GM18909 (cell line): ENCODE results near the gene RBM4B.

Experiments
- ATAC-seq: cut with Tn5 transposase; IDR thresholded peaks from one replicate; pipeline ENCODE4 v1.9.1; 2021; ENCODE audit warnings: mild to moderate bottlenecking; ENCODE audit not compliant: unreplicated experiment, poor library complexity

RBM4B gene

DNA sequence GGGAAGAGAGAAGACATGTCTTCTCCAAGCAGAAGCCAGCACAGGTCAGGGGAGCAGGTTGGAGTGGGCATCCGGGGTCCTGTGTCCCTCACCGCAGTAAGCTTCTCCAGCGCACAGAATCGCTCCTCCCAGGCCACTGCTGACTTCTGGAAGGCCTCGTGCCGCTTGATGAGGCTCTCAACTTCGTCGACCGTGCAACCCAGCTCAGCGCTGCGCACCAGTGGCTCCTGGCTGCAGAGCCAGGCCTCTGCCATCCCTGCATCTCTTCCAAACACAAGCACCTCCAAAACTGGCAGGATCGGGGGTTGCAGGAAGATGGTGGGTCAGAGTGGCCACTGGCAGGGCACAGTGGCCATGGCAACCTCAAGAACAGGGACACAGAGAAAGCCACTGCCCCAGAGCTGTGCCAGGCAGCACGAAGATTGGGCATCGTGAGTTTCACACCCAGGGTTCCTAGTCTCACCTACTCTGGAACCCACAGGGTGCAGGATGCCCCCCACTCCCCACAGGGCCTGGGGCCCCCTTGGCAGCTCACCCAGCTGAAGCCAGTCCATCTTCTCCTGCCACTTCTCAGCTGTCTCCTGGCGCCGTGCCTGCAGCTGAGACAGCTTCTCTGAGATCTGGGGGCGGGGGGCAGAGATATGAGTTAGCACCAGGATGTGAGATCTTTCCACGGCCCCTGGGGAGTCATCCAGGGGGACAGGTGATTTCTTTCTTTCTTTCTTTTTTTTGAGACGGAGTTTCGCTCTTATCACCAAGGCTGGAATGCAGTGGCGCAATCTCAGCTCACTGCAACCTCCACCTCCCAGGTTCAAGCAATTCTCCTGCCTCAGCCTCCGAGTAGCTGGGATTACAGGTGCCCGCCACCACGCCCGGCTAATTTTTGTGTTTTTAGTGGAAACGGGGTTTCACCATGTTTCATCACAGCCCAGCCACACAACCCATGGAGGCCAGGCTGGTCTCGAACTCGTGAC, 11.2 kb upstream of the RBM4B start:
- no peak for ATAC-seq

DNA sequence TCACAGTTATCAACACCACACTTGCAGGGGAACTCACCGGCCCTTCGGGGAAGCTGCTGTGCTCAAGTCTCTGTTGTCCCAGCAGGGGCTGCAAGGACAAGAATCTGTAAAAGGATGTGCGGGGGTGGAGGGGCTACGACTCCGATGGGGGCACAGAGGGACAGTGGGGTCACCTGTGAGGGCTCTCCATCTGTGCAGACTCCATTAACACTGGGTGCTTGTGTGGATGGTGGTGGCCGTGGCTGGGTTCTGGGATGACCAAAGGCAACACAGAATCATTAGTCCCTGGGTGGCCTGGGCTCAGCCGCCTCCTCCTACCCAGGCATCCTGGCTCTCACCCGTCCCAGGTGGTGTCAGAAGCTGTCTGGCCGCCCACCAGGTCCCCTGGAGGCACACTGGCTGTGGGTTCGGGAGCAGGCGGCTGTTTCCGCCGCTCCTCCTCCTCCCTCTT, 10.2 kb upstream of the RBM4B start:
- no peak for ATAC-seq

DNA sequence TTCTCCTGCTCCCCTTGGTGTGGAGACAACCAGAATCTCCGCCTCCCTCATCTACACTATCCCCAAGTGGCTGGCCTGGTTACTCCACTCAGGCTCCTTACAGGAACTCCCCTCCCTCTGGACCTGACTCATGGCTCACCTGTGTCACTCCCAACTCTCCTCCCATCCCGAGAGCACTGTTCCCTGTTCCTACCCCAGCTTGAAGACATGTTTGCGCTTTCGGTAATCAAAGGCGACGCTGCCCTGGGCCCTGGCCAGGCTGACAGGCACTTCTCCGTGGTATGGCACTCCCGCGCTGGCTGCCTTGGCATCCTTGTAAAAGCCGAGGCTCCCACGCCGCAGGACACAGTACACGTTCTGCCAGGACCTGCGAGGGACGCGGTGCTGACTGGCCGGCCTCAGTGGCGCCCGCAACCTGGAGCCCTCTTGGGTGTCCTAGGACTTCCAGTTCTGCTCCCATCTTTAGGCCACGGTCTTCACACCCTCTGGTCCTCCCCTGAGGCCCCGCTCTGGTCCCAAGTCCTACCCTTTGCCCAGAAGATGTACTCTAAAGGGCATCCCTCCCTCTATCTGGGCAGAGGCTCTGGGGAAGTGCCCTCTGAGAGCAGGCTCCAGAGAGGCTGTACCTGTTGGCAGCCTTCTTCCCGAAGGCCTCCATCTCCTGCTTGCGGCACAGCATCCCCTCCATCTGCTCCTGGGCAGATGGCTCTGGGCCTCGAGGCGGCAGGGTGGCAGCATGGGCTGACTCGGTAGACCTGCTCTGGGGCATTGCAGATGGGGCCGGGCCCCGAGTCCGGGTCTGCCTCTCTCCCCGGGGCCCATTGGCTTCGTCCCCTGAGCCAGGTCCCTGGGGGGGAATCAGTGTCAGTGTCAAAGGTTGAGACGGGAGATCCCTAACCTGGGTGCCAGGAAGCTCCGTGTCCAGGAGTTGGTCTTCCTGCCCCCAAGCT, 9.4 kb upstream of the RBM4B start:
- ATAC-seq, result no peak

DNA sequence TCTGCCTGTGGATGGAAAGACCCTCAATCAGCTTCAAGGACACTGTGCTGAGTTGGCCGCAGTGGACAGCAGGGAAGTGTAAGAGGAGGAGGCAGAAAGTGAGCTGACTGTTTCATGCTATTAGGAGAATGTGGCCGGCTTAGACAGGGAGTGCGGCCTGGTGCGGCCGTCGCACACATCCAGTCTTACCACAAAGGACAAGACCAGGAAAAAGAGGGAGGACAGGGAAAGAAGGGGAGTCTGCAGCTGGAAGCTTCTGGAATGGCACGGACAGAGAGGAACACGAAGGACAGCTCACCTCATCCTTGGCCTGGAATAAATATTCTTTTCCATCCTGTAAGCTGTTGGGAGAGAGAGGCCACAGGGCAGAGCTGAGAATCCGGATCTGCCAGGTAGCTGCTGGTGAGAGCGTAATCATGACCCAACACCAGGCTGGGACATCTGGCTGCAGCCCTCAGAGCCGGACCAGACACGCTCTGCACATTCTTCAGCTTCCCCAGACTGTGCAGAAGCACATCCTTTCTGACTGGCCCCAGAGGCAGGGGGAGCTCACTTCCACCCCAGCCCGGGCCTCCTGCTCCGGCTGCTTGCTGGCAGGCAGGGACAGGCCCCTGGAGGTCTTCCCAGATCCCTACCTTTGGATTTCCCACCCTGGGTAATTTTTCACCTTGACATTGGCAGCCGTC, 8.6 kb upstream of the RBM4B start:
- no peak for ATAC-seq

DNA sequence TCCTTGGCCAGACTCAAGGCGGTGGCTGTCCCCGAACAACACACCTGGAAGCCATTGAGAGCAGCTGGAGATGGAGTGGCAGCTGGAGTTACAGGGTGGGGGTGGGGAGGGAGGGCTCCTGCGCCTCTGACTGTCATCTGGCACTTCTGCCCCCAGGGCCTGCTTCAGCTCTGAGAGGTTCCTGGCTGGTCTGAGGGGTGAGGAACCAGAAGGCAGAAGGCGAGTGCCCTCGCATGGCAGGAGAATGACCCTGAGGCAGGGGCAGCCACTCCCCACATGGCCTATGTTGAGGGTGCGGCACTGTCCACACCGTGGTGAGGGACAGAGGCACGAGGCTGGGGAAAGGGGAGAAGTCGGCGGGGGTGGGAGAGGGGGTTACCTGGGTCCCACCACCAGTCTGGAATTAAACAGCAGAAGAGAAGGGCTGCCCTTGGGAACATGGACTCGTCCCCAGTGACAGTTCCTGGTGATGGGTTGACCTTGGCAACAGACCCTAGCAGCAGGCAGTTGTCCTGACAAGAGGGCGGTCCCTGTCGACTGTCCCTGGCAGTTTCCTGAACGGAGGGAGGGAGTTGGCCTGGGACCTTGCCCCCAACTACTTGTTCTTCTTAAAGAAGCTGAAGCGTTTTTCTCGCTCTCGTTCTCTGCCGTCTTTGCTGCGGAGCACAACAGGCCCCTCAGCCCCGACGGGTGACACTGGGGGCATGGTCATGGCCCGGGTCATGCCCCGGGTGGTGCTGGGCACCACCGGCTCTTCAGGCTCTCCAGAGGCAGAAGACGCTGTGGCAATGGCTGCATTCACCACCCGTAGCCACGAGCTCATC, 7.8 kb upstream of the RBM4B start:
- no peak for ATAC-seq

DNA sequence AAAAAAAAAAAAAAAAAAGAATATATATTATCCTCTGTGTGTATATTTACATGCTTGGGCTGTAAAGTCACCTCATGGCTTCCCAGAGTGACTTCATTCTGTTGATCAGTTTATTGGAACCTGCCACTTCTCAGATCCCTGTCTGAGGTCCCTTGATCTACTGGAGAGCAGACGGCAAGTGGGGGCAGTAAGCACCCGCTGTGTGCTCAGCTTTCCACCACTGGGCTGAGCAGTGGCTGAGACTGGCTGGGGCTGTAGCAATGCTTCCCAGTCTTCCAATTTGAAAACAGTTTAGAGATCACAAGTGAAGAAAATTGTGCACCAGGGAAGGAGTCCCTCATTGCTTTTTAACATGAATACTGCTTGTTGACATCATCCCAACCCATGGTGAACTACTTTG, 6.9 kb upstream of the RBM4B start:
- ATAC-seq, result no peak

DNA sequence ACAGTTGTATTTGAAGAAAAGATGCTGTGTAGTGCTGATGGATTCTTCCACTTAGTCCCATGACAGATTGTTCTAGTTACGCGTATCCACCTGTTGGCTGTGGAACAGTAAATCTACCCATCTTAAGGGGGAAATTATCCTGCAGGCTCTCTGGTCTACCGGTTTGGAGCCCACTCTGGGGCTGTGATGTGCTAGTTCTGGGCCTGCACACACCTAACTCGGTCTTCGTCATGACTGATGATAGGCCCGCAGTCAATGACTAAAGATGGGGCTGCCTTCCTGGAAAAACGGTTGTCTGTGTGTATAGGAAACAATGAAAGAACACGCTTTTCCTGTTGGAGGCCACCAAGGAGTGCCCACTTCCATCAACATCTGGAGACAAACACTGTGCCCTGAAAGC, 6.2 kb upstream of the RBM4B start:
- no peak for ATAC-seq

DNA sequence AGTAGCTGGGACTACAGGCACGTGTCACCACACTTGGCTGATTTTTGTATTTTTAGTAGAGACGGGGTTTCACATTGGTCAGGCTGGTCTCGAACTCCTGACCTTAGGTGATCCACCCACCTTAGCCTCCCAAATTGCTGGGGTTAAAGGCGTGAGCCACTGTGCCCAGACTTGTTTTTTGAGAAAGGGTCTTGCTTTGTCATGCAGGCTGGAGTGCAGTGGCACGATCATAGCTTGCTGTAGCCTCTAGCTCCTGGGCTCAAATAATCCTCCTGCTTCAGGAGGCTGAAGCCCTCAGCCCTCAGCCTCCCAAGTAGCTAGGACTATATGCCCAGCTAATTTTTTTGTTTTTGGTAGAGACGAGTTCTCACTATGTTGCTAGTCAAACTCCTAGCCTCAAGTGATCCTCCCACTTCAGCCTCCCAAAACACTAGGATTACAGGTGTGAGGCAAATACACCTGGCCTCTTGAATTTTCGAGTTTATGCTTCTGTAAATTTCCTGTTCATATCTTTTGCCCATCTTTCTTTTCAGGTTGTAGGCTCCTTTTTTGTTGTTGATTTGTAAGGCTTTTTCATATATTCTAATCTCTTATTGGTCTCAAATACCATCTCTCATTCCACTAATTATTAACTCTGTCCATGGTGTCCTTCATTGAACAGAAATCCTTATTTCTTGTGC, 3.4 kb upstream of the RBM4B start:
- ATAC-seq, result no peak

DNA sequence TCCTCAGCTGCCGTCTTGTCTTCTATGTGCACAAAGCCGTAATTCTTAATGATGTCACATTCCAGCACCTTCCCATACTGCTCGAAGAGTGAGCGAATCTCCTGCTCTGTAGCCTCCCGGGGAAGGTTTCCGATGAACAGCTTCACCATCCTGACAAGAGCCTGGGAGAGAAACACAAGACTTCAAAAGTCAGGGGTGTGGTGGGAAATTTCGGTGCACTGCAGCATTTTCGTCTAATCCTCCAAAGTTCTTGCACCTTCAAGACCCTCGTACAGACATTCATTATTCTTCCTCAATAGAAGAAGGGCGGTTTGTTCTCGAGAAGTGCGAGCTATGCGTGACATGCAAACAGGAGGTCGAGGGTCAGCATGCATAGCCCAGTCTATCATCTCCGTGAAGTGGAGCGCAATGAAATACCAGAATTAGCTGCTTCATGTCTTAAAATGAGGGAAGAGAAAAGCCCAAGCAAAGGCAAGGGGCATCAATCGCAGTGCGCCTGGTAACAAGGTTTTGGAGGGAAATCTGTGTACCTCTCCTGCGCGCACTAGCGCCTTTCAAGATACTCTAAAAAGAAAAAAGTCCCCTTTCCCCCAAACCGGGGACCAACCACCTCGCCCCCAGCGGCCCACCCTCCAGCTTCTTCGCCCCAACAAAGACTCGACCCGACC, 622 bp downstream of the RBM4B start:
- no peak for ATAC-seq

DNA sequence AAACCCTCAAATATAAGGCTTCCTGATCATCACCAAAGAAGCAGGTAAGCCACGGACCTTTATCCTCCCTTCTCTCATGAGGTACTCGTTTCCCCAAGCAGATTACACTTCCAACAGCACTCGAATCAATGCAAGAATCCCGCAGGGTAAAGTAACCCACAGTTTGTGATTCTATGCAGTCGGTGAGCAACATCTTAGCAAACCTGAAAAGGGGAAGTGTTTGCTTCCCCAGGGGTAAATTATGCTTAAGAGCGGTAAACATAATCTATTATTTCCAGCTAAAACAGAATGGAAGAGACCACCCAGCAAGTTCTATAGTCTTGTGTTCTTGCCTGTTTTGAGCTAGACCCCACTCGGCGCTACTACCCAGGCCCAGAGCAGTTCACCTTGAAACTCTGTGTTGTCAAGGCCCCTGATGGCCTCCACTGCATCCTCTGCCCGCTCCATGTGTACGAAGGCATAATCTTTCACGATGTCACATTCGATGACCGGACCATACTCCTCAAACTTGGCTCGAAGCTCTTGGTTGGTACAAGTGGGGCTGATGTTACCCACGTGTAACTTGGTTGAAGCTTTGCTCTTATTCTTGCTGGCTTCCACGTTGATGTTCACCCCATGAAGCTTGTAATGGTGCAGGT, 1.3 kb downstream of the RBM4B start:
- no peak for ATAC-seq

DNA sequence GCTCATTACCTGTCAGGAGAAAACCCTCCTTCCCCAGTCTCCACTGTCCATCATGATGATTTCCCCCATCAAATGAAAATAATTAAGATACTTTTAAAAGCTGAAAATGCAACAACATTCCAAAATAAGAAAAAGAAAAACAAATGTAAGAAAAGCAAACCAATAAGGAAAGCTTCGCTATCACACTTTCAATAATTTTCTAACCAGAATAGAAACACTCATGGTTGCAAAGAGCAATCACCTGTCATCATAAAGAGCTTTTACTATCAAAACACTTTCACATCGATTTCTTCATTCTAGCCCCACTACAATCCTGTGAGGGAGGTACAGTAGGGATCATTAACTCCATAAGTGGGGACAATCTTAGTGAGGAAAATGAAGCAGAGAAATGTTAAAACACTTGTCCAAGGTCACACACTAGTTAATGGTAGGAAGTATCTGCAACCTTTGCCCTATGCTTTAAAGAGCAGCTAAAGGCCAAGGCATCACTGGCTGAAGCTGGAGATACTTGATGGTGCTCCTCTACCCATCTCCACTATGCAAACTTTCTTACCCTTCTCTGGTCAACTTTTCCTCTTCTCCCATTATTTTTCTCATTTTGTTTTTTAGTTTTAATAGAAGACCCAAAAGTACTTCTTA, 2.6 kb downstream of the RBM4B start:
- no peak for ATAC-seq

DNA sequence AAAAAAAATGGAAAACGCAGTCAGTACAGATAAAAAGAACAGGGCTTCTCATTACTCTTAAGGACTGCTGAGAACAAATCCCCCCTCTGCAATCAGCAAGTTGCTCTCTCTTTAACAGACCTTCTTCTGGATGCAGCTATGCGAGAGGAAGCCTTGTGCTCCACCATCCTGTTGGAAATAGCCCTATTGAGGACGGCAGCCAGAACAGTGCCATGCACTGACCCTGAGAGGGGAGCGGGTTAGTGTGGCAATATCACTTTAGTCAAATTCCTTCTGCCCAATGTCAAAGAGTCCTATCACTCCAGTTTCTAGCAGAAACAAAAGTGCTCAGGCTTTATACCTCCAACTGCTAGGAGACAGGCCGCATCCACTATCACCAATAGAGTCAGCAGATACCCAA, 6.9 kb downstream of the RBM4B start:
- ATAC-seq, result no peak

DNA sequence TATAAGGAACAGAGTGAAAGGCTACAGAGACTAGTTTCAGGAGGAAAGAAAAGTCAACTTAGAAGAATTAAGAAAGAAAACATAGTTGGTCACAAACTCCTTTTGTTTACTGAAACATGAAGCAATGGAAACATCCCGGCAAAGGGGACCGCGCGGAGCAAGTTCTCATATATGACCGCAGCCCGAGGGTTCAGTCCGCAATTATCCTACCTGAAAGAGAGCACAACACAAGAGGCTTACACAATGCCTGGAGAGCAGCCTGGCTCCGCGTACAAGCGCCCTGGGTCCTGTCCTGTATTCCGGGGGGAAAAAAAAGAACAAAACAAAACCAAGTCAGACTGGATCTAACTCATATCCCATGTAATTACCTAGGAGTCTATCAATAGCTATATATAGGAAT, 12.3 kb downstream of the RBM4B start:
- ATAC-seq, result no peak

DNA sequence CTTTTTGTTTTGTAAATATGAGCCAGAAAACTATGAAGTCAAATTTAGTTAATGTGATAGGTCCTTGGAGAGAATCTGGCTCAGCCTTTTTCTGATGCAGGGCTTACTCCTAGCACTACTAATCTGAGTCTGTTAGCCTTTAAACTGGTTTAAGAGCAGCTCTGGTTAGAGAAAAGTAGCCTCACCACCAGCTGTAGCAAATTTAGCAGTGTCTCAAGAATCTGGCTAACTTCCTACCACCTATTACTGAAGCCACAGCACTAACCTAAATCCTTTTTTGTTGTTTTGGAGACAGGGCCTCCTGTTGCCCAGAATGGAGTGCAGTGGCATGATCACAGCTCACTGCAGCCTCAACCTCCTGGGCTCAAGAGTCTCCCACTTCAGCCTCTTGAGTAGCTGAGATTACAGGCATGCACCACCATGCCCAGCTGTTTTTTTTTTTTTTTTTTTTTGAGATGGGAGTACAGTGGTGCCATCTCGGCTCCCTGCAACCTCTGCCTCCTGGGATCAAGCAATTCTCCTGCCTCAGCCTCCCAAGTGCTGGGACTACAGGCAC, 13.9 kb downstream of the RBM4B start:
- ATAC-seq, result no peak

DNA sequence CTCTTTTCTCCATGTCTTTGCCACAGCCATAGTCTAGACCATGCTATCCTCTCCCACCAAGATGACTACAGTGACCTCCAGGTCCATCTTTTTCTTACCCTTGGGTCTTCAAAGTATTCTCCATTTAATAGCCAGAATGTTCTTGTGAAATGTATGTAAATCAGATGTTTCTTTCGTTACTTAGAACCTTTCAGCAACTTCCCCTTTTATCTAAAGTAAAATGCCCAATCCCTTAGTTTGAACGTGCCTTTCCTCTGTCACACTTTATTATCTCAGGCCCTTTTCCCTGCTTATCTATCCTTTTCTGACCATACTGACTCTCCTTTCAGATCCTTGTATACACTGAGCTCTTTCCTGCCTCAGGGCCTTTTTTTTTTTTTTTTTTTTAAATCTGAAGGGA, 17.9 kb downstream of the RBM4B start:
- ATAC-seq, result no peak

DNA sequence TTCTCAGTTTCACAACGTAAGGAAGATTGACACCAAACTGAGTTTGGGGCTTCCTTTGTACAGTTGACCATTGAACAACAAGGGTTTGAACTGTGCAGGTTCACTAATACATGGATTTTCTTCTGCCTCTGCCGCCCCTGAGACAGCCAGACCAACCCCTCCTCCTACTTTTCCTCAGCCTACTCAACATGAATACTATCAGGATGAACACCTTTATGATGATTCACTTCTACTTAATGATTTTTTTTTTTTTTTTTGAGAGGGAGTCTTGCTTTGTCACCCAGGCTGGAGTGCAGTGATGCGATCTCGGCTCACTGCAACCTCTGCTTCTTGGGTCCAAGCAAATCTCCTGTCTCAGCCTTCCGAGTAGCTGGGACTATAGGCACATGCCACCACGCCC, 24.6 kb downstream of the RBM4B start:
- ATAC-seq, result no peak

DNA sequence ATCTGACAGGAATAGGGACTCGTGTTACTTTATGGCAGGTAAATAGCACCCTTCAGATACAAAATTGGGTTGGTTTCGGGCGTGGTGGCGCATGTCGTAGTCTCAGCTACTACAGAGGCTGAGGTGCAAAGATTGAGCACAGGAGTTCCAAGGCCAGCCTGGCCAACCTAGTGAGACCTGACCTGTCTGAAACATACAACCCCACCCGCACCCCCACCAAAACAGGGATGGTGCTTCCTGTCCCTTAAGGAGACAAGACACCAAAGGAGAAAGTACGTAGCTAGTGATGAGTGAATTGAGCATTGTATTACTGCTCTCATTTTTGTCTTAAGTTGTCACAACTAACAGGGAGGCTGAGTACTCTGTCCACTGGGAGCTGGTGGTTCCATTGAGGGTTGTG, 25.0 kb downstream of the RBM4B start:
- no peak for ATAC-seq
